Liver (tissue), 9 donors: ENCODE measurements around the gene NALF2. TPM values are rescaled to one million over a fixed set of nuclear protein-coding genes. Genes with fewer than 3 reads are reported as not detected.

Experiments
- DNase-seq: peaks from one replicate; pipeline ENCODE4 v3.0.0-alpha.2; 2017; ENCODE audit warnings: low spot score
- H3K27ac ChIP-seq, 2 donors: one replicate each; pipeline ENCODE4 v1.7.0; 2013; ENCODE audit warnings: inconsistent platforms in 2 of 2, low read length in 2 of 2, control low read depth in 1 of 2, low read depth in 1 of 2, mild to moderate bottlenecking in 1 of 2
- H3K27me3 ChIP-seq, 4 donors: one replicate each; pipeline versions ENCODE4 v1.6.1 to v1.7.0; 2013; ENCODE audit warnings: low read length in 3 of 4, inconsistent platforms in 1 of 4, mild to moderate bottlenecking in 1 of 4, moderate library complexity in 1 of 4; ENCODE audit not compliant: control insufficient read depth in 4 of 4, insufficient read depth in 4 of 4
- H3K36me3 ChIP-seq, 4 donors: one replicate each; pipeline versions ENCODE4 v1.6.1 to v1.7.0; 2013; ENCODE audit warnings: low read length in 3 of 4, mild to moderate bottlenecking in 3 of 4, low read depth in 1 of 4, moderate library complexity in 1 of 4; ENCODE audit not compliant: control insufficient read depth in 4 of 4, insufficient read depth in 3 of 4
- H3K4me1 ChIP-seq, 4 donors: one replicate each; pipeline versions ENCODE4 v1.6.1 to v1.7.0; 2013; ENCODE audit warnings: low read length in 3 of 4, mild to moderate bottlenecking in 3 of 4, moderate library complexity in 1 of 4; ENCODE audit not compliant: control insufficient read depth in 4 of 4, insufficient read depth in 4 of 4
- H3K4me3 ChIP-seq, 3 donors: one replicate each; pipeline versions ENCODE4 v1.6.1 to v1.7.0; 2013; ENCODE audit warnings: low read length in 3 of 3, control low read depth in 1 of 3, low read depth in 1 of 3, mild to moderate bottlenecking in 1 of 3
- H3K9ac ChIP-seq, 2 donors: one replicate each; pipeline ENCODE4 v1.7.0; 2013; ENCODE audit warnings: low read length in 2 of 2, mild to moderate bottlenecking in 2 of 2, moderate library complexity in 2 of 2, control low read depth in 1 of 2, low read depth in 1 of 2
- H3K9me3 ChIP-seq, 4 donors: one replicate each; pipeline versions ENCODE4 v1.6.1 to v1.7.0; 2013; ENCODE audit warnings: low read length in 3 of 4; ENCODE audit not compliant: control insufficient read depth in 4 of 4
- ATF3 ChIP-seq: IDR thresholded peaks from 2 replicates; pipeline ENCODE4 v1.6.1; 2016; ENCODE audit warnings: antibody characterized with exemption
- CTCF ChIP-seq: fragments of 150-350 bp; IDR thresholded peaks from 2 replicates; pipeline ENCODE4 v1.5.1; 2017; ENCODE audit warnings: improper control_type of control experiment, low read depth, low read length; ENCODE audit not compliant: missing input control
- EGR1 ChIP-seq, 2 donors: IDR thresholded peaks; 2 replicates each; pipeline ENCODE4 v1.6.1; 2016 to 2018; ENCODE audit warnings: antibody characterized with exemption in 2 of 2, low read depth in 2 of 2
- FOXA1 ChIP-seq: IDR thresholded peaks from 2 replicates; pipeline ENCODE4 v1.6.1; 2016; ENCODE audit warnings: antibody characterized with exemption
- FOXA2 ChIP-seq: IDR thresholded peaks from 2 replicates; pipeline ENCODE4 v1.6.1; 2016; ENCODE audit warnings: antibody characterized with exemption
- GABPA ChIP-seq, 2 donors: IDR thresholded peaks in 1 of 2; conservative IDR thresholded peaks in 1 of 2; 2 replicates each; pipeline ENCODE4 v1.6.1; 2016; ENCODE audit warnings: antibody characterized with exemption in 2 of 2, mild to moderate bottlenecking in 1 of 2, moderate library complexity in 1 of 2
- HNF4A ChIP-seq, 2 donors: conservative IDR thresholded peaks; 2 replicates each; pipeline ENCODE4 v1.6.1; 2016; ENCODE audit warnings: antibody characterized with exemption in 2 of 2, mild to moderate bottlenecking in 2 of 2
- JUND ChIP-seq, 2 donors: IDR thresholded peaks; 2 replicates each; pipeline ENCODE4 v1.6.1; 2016; ENCODE audit warnings: antibody characterized with exemption in 2 of 2
- MAX ChIP-seq: IDR thresholded peaks from 2 replicates; pipeline ENCODE4 v1.6.1; 2016; ENCODE audit warnings: antibody characterized with exemption
- RAD21 ChIP-seq, 2 donors: IDR thresholded peaks; 2 replicates each; pipeline ENCODE4 v1.6.1; 2016; ENCODE audit warnings: antibody characterized with exemption in 2 of 2, mild to moderate bottlenecking in 2 of 2
- REST ChIP-seq: IDR thresholded peaks from 2 replicates; pipeline ENCODE4 v1.6.1; 2016; ENCODE audit warnings: antibody characterized with exemption, mild to moderate bottlenecking
- RXRA ChIP-seq, 2 donors: IDR thresholded peaks; 2 replicates each; pipeline ENCODE4 v1.6.1; 2017 to 2018; ENCODE audit warnings: antibody characterized with exemption in 2 of 2, mild to moderate bottlenecking in 1 of 2
- SP1 ChIP-seq: IDR thresholded peaks from 2 replicates; pipeline ENCODE4 v1.6.1; 2018; ENCODE audit warnings: antibody characterized with exemption, mild to moderate bottlenecking
- TAF1 ChIP-seq: conservative IDR thresholded peaks from 2 replicates; pipeline ENCODE4 v1.6.1; 2016; ENCODE audit warnings: antibody characterized with exemption, mild to moderate bottlenecking
- YY1 ChIP-seq: IDR thresholded peaks from 2 replicates; pipeline ENCODE4 v1.6.1; 2016; ENCODE audit warnings: antibody characterized with exemption, mild to moderate bottlenecking
- WGBS: extraction: QIAGEN DNeasy Blood & Tissue Kit; methylation state at CpG from one replicate; pipeline ENCODE4 v1.1.7; 2013; 5-methylcytosine and 5-hydroxymethylcytosine counted together
- polyA plus RNA-seq, 2 donors: library from polyadenylated mRNA; stranded (reverse) in 1 of 2; unstranded in 1 of 2; fragments of 200-250 nt in 1 of 2; fragments of >200 nt in 1 of 2; fragmentation: Nextera tagmentation in 1 of 2; extraction: Ambion mirVana in 1 of 2; gene quantifications; one replicate each; pipeline versions ENCODE4 v1.2.1 to v1.2.3, GENCODE V29; 2013 to 2015
- total RNA-seq, 2 donors: library from RNA; depleted of rRNA; stranded (reverse); fragments of >200 nt; gene quantifications; one replicate each; pipeline ENCODE4 v1.2.3, GENCODE V29; 2014
- TF ChIP-seq, protein P1 (sequence below): IDR thresholded peaks from 2 replicates; pipeline ENCODE4 v1.6.1; 2016; ENCODE audit warnings: antibody characterized with exemption
- donor health status: healthy.
- donor health status: healthy.
- donor health status: healthy.
- donor health status: healthy.
- donor health status: healthy.

NALF2 gene
- total and polyA plus RNA-seq, 4 donors, result 0.08 to 0.18 TPM; not detected in 2

- Histone ChIP-seq H3K4me1 (peaks cover 0 to 5% (median 1%) of the 10 kb centered on the region in 4 donors), H3K9me3 (no peaks in the 10 kb centered on the region), H3K27me3 (no peaks in the 10 kb centered on the region), H3K9ac (no peak overlapping the region), H3K36me3 (no peaks in the 10 kb centered on the region), H3K4me3 (no peak overlapping the region), H3K27ac (no peak overlapping the region)
- WGBS, result 70% methylated on average over 2 of the region's 2 CpGs
- TF ChIP-seq SP1 (no peak), FOXA2 (no peak), CTCF (no peak), ATF3 (no peak), YY1 (no peak), HNF4A (conservative IDR thresholded peaks at IDR 0.05) (no peak), MAX (no peak), GABPA (IDR thresholded peaks at IDR 0.05 in 1 of 2, conservative IDR thresholded peaks at IDR 0.05 in 1 of 2) (no peak), TAF1 (no peak), REST (no peak), JUND (IDR thresholded peaks at IDR 0.05) (no peak), EGR1 (IDR thresholded peaks at IDR 0.05; ENCODE audit: low read depth in 2 of 2) (no peak), RXRA (IDR thresholded peaks at IDR 0.05) (no peak), RAD21 (IDR thresholded peaks at IDR 0.05) (no peak), FOXA1 (no peak)
- TF ChIP-seq, protein P1, sequence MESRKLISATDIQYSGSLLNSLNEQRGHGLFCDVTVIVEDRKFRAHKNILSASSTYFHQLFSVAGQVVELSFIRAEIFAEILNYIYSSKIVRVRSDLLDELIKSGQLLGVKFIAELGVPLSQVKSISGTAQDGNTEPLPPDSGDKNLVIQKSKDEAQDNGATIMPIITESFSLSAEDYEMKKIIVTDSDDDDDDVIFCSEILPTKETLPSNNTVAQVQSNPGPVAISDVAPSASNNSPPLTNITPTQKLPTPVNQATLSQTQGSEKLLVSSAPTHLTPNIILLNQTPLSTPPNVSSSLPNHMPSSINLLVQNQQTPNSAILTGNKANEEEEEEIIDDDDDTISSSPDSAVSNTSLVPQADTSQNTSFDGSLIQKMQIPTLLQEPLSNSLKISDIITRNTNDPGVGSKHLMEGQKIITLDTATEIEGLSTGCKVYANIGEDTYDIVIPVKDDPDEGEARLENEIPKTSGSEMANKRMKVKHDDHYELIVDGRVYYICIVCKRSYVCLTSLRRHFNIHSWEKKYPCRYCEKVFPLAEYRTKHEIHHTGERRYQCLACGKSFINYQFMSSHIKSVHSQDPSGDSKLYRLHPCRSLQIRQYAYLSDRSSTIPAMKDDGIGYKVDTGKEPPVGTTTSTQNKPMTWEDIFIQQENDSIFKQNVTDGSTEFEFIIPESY, result no peak
- DNase-seq, result no peak
These were observed 31.5 kb downstream of the NALF2 start for GRCh38 chrX:69535661-69536060.
